GM19467 (cell line): Measurements from ENCODE around the gene DEFB128.

ENCODE experiments used
- ATAC-seq: cut with Tn5 transposase; IDR thresholded peaks from one replicate; pipeline ENCODE4 v1.9.1; 2021; ENCODE audit warnings: mild to moderate bottlenecking, moderate library complexity; ENCODE audit not compliant: unreplicated experiment

Gene DEFB128

GRCh38 chr20:157154-157553 is 32.4 kb downstream of the DEFB128 start, which contains the start of gene DEFB127:
TSS of gene DEFB127 (plus strand) at chr20:157454. CDS start at chr20:157545, 91 bp downstream.
- ATAC-seq: no peak

- no peak for ATAC-seq
Measured at GRCh38 chr20:152131-152530, 37.4 kb downstream of the DEFB128 start.

GRCh38 chr20:145877-146276 is 43.6 kb downstream of the DEFB128 start:
- ATAC-seq: no peak

GRCh38 chr20:142290-142689 is 47.2 kb downstream of the DEFB128 start, which contains the start of gene DEFB126:
TSS of gene DEFB126 (plus strand) at chr20:142590. CDS start at chr20:142629, 39 bp downstream.
- ATAC-seq: no peak
